WERI-Rb-1 (cell line): ENCODE measurements around the gene FHIT.

Experiments
- DNase-seq: peaks from one replicate; pipeline ENCODE4 v3.0.0-alpha.2; 2020
- H3K27ac ChIP-seq: fragments of 250-450 bp; sonication (Bioruptor Pico); 2 replicates; pipeline ENCODE4 v1.5.1; 2020; ENCODE audit warnings: mild to moderate bottlenecking, moderate library complexity
- H3K27me3 ChIP-seq: fragments of 250-450 bp; sonication (Bioruptor Pico); 2 replicates; pipeline ENCODE4 v1.5.1; 2021; ENCODE audit warnings: mild to moderate bottlenecking, low read depth, moderate library complexity; ENCODE audit not compliant: insufficient read depth, severe bottlenecking
- H3K36me3 ChIP-seq: fragments of 250-450 bp; sonication (Bioruptor Pico); 2 replicates; pipeline ENCODE4 v1.5.1; 2020; ENCODE audit warnings: mild to moderate bottlenecking, moderate library complexity
- H3K4me3 ChIP-seq: 2 replicates; pipeline ENCODE4 v1.5.1; 2011; ENCODE audit warnings: low read depth, mild to moderate bottlenecking, control low read depth, low read length
- H3K9me3 ChIP-seq: fragments of 250-450 bp; sonication (Bioruptor Pico); 2 replicates; pipeline ENCODE4 v1.5.1; 2021; ENCODE audit warnings: mild to moderate bottlenecking, moderate library complexity; ENCODE audit not compliant: severe bottlenecking
- CTCF ChIP-seq: IDR thresholded peaks from 2 replicates; pipeline ENCODE4 v1.5.1; 2011; ENCODE audit warnings: low read depth, mild to moderate bottlenecking, control low read depth, inconsistent platforms, low read length

The FHIT gene

DNA sequence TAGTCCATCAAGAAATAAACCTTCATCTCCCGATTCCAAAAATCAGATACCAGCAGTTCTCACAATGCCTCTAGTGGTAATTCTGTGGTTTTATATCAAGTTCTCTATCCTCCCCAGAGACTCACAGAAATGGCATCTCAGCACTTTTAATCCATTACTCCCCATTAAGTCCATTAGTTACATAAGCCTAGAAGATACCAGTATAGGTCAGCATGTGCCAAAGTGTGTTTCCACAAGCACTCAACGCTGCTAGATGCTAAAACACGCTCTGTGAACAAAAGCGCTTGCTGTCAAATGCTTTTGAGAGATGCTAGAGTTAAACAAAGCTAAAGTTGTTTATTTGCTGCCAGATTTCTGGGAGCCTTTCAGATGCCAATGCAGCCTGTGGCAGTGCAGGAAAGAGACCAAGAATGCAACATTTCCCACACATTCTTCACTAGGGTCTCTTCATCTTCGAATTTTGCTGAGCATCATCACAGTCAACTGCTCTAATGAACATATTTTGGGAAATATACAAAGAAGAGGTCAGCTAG lies 1282.7 kb downstream of the FHIT start:
- H3K4me3 ChIP-seq: no peak overlapping the region
- no peaks in the 10 kb centered on the region for H3K36me3 ChIP-seq
- H3K27ac ChIP-seq: no peak overlapping the region
- H3K9me3 ChIP-seq: no peaks in the 10 kb centered on the region
- no peak for TF ChIP-seq CTCF
- DNase-seq: no peak
- H3K27me3 ChIP-seq: no peaks in the 10 kb centered on the region

- no peaks in the 10 kb centered on the region for H3K9me3 ChIP-seq
- no peak overlapping the region for H3K4me3 ChIP-seq
- DNase-seq: no peak
- no peaks in the 10 kb centered on the region for H3K27me3 ChIP-seq
- no peak for TF ChIP-seq CTCF
- no peak overlapping the region for H3K27ac ChIP-seq
- no peaks in the 10 kb centered on the region for H3K36me3 ChIP-seq
Observed at GRCh38 chr3:59963676-59964075, 1287.6 kb downstream of the FHIT start.

- TF ChIP-seq CTCF: no peak
- DNase-seq: no peak
- no peaks in the 10 kb centered on the region for H3K27me3 ChIP-seq
- no peak overlapping the region for H3K27ac ChIP-seq
- no peaks in the 10 kb centered on the region for H3K36me3 ChIP-seq
- H3K9me3 ChIP-seq: no peaks in the 10 kb centered on the region
- H3K4me3 ChIP-seq: no peak overlapping the region
Observed at GRCh38 chr3:59957150-59957549, 1294.1 kb downstream of the FHIT start.

DNA sequence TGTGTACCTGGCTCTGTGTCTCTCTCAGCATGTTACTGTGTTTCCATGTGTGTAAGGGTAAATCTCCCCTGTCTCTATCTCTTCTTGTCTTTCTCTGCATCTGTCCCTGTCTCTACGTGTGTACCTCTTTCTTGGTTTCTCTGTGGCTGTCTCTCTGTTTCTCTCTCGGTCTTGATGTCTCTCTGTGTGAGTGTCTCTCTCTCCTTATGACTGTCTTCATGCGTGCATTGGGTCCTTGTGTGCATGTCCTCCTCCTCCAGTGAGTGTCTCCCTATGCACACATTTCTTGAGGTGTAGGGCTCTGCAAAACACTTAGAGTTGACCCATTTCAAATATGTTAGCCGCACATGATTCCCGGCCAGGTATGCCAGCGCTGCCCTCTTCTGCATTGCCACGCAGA lies 1298.1 kb downstream of the FHIT start:
- no peak for DNase-seq
- no peak for TF ChIP-seq CTCF
- Histone ChIP-seq H3K27me3 (no peaks in the 10 kb centered on the region), H3K4me3 (no peak overlapping the region), H3K9me3 (no peaks in the 10 kb centered on the region), H3K36me3 (no peaks in the 10 kb centered on the region), H3K27ac (no peak overlapping the region)

GRCh38 chr3:59949311-59949710 lies 1301.9 kb downstream of the FHIT start:
- Histone ChIP-seq H3K27me3 (no peaks in the 10 kb centered on the region), H3K4me3 (no peak overlapping the region), H3K36me3 (no peaks in the 10 kb centered on the region), H3K27ac (no peak overlapping the region), H3K9me3 (no peaks in the 10 kb centered on the region)
- no peak for TF ChIP-seq CTCF
- no peak for DNase-seq

DNA sequence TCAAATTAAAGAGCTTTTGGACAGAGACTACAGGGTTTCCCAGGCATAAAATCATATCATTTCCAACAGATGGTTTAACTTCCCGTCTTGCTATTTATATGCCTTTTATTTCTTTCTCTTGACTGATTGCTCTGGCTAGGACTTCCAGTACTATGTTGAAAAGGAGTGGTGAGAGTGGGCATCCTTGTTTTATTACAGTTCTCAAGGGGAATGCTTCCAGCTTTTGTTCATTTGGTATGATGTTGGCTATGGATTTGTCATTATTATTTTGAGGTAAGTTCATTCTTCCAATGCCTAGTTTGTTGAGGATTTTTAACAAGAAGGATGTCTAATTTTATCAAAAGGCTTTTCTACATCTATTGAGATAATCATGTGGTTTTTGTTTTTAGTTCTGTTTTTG lies 1304.9 kb downstream of the FHIT start:
- DNase-seq: no peak
- H3K27me3 ChIP-seq: no peaks in the 10 kb centered on the region
- no peaks in the 10 kb centered on the region for H3K36me3 ChIP-seq
- no peak for TF ChIP-seq CTCF
- no peak overlapping the region for H3K27ac ChIP-seq
- H3K4me3 ChIP-seq: no peak overlapping the region
- no peaks in the 10 kb centered on the region for H3K9me3 ChIP-seq
